ENCODE results near the gene TM4SF5.

GRCh38 chr17:4812690-4813089 lies 41.0 kb downstream of the TM4SF5 start:
- TF ChIP-seq CTCF (IDR thresholded peaks at IDR 0.05; ENCODE audit: poor library complexity, severe bottlenecking) (no peak), POLR2AphosphoS5 (IDR thresholded peaks at IDR 0.05) (no peak), EP300 (conservative IDR thresholded peaks at IDR 0.05; ENCODE audit: poor library complexity, severe bottlenecking) (no peak), REST (IDR thresholded peaks at IDR 0.05; ENCODE audit: borderline replicate concordance) (no peak), RAD21 (conservative IDR thresholded peaks at IDR 0.05) (no peak), EZH2 (IDR thresholded peaks at IDR 0.05; ENCODE audit: borderline replicate concordance, insufficient read depth, low read length, poor library complexity, severe bottlenecking) (no peak)
